ENCODE results near the gene ABCB9.

The ABCB9 gene

DNA sequence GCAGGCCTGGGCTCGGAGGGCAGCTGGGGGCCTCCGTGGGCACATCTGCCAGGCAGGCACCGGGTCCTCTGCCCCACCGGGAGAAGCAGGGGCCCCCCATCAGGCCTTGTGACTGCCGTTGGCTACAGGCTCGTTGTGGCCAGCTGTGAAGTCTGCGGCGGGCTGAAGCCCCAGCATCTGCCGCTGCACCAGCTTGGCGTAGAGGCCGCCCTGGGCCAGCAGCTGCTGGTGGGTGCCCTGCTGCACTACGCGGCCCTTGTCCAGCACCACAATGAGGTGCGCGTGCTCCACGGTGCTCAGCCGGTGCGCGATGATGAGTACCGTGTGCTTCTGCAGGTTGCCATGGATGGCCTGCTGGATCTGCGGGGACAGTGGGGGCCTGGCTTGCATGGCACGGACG is 36.5 kb downstream of the ABCB9 start:
- no peak for DNase-seq (ENCODE audit: low read depth)
- TF ChIP-seq CTCF (conservative IDR thresholded peaks at IDR 0.05; ENCODE audit: low read length): no peak
- H3K4me3 ChIP-seq (ENCODE audit: low read length): no peak overlapping the region

GRCh38 chr12:122929148-122929538 is 37.1 kb downstream of the ABCB9 start:
- TF ChIP-seq CTCF (conservative IDR thresholded peaks at IDR 0.05; ENCODE audit: low read length): no peak
- H3K4me3 ChIP-seq (ENCODE audit: low read length): no peak overlapping the region
- DNase-seq (ENCODE audit: low read depth): no peak

- no peak for TF ChIP-seq CTCF (conservative IDR thresholded peaks at IDR 0.05; ENCODE audit: low read length)
- H3K4me3 ChIP-seq (ENCODE audit: low read length): no peak overlapping the region
- DNase-seq (ENCODE audit: low read depth): no peak
Measured at GRCh38 chr12:122928404-122929147, 37.7 kb downstream of the ABCB9 start.

DNA sequence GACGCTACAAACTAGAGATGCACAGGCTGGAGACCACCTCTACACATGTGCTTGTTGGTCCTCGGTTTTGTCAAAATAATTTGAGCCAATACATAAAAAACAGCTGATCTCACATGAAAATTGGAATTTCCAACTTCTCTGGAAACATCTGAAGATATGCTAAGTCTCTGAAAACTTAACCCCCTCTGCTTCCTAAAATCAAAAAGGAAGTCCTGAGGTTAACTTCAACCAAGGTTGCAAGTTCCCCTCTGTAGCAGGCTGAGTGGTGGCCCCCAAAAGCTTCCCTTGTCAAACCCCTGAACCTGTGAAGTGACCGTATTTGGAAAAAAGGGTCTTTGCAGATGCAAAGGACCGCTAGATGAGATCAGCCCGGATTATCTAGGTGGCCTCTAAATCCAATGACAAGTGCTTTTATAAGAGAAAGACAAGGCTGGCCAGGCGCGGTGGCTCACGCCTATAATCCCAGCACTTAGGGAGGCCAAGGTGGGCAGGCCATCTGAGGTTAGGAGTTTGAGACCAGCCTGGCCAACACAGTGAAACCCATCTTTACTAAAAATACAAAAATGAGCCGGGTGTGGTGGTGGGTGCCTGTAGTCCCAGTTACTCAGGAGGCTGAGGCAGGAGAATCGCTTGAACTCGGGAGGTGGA is 38.4 kb downstream of the ABCB9 start:
- H3K4me3 ChIP-seq (ENCODE audit: low read length): no peak overlapping the region
- DNase-seq (ENCODE audit: low read depth): no peak
- TF ChIP-seq CTCF (conservative IDR thresholded peaks at IDR 0.05; ENCODE audit: low read length): no peak

- DNase-seq (ENCODE audit: low read depth): no peak
- H3K4me3 ChIP-seq (ENCODE audit: low read length): no peak overlapping the region
- TF ChIP-seq CTCF (conservative IDR thresholded peaks at IDR 0.05; ENCODE audit: low read length): no peak
Measured at GRCh38 chr12:122921917-122922316, 44.3 kb downstream of the ABCB9 start.

DNA sequence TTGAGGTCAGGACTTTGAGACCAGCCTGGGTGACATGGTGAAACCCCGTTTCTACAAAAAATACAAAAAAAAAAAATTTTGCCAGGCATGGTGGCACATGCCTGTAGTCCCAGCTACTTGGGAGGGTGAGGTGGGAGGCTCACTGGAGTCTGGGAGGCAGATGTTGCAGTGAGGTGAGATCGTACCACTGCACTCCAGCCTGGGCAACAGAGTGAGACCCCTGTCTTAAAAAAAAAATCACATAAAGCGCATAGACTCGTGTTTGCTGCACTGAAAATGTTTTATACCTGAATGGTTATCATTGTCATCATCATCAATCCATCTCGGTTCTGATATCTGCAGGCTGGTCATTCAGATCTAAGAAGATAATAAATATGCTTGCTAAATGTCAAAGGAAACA is 45.6 kb downstream of the ABCB9 start:
- no peak for TF ChIP-seq CTCF (conservative IDR thresholded peaks at IDR 0.05; ENCODE audit: low read length)
- DNase-seq (ENCODE audit: low read depth): no peak
- H3K4me3 ChIP-seq (ENCODE audit: low read length): no peak overlapping the region

GRCh38 chr12:122918827-122919226 is 47.4 kb downstream of the ABCB9 start:
- H3K4me3 ChIP-seq (ENCODE audit: low read length): no peak overlapping the region
- no peak for TF ChIP-seq CTCF (conservative IDR thresholded peaks at IDR 0.05; ENCODE audit: low read length)
- no peak for DNase-seq (ENCODE audit: low read depth)
